ENCODE results near the gene SMARCAD1.
"Not testable (repeated sequence)": the region's sequence is repeated elsewhere in the genome, so short reads cannot be mapped to it uniquely, and the experiment has no call there.

Gene SMARCAD1

DNA sequence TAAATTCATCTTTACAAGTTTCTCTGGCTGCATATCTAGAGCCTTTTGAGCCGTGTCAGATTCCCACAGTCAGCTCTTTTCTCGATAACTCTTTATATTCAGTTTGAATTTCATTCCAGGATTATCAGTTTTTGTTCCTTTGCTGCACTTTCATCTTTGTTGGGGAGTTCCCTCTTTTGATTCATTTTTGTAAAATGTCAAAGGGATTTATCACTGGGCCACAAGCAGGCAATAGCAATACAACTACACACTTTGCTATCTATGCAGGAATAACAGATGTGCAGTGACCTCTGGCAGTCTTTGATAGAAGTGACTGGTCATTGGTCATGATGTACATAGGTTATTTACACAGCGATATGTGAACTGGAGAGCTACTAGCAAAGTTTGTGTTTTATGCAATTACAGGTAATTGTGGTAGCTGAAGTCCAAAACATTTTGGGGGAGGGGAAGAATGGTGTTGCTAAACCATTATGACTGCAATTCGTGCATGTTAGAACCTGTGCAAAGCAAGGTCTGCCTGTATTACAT lies 91.1 kb downstream of the SMARCAD1 start:
- DNase-seq (ENCODE audit: low read depth in 2 of 2): no peak

DNA sequence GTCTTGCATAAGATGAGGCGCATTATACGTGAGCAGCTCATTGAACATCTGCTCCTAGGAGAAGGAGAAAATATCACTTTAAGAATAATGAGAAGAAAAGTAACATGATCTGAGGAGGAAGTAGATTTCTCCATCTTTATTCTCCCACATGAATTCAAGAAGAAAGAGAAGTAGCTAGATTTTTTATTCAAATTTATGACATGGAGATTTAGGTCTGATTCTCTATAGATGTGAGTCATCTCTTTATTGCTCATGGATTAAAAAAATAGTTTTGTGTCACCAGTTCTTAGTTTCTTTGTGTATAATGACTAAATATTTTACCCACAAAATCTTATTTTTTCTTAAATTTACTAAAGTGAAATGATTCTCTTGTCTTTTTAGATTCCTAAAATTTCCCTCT lies 94.5 kb downstream of the SMARCAD1 start:
- DNase-seq (ENCODE audit: low read depth in 2 of 2): no peak

DNA sequence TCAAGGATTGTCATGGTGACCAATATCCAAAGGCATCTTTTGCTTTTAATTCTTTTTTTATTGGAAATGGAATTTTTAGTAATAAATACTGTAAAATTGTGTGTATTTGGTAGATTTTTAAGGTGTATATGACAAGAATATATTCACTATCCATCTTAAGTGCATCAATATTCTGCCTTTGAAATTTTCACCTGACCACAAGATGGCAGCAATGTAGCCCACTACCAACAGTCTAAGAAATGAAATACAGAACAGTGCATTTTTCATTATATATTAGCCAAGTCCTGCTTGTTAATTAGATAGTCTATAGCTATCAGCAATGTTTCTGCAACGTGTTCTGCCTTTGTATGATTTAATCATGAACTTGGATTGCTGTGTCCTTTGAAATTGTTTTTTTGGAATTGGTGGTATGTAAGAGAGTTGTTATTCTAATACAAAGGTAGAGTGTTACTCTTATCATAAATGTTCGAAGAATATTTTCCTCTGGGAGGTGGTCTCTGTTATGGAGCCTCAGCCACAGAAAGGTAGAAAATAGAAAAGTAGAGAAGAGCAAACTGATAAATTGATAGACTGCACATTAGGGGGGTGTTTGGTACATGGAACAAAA lies 96.8 kb downstream of the SMARCAD1 start:
- DNase-seq (ENCODE audit: low read depth in 2 of 2): no peak

DNA sequence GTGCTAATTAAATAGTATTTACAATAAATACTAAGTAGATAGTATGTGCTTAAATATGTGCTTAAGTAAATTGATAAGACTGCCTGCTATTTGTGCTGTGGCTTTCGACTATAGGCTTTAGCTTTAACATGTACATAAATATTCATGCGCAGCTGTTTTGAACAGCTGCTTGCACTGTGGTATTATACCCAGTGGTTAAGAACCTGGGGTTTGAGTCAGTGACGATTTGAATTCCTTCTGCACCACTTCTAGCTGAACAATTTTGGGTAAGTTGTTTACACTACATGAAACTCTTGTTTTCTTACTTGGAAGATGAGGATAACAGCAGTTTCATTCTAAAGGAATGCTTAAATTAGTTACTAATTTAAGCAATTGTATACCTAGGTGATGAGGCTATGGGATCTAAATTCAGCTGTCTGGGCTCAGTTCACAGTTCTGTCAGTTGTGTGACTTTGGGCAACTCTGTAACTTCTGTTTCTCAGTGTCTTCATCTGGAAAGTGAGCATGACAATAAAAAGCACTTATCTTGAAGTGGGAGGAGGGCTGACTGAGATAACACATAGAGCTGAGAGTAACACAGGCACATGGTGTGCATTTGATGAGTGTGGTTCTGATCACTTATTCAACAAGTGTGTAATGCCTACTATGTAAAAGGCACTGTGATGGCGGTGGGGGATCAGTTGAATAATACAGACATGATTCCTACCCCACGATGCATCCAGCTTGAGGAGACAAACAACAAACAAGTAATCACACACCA lies 98.0 kb downstream of the SMARCAD1 start:
- no peak for DNase-seq (ENCODE audit: low read depth in 2 of 2)

DNA sequence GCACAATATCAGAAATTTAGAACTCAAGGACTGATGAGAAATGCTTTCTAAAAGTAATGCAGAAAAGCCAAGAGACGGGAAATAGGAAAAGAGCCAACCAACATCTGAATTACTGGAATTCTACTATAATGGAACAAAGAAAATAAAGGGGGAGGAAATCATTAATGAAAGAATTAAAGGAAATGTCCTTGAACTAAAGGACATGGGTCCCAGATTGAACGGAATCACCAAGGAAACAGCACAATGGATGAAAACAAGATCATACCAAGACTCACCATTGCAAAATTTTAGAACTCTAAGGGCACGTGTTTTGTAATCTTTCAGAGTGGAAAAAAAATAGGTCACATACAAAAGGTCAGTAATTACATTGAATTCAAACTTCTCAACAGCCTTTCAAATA lies 99.0 kb downstream of the SMARCAD1 start:
- DNase-seq (ENCODE audit: low read depth in 2 of 2): no peak

DNA sequence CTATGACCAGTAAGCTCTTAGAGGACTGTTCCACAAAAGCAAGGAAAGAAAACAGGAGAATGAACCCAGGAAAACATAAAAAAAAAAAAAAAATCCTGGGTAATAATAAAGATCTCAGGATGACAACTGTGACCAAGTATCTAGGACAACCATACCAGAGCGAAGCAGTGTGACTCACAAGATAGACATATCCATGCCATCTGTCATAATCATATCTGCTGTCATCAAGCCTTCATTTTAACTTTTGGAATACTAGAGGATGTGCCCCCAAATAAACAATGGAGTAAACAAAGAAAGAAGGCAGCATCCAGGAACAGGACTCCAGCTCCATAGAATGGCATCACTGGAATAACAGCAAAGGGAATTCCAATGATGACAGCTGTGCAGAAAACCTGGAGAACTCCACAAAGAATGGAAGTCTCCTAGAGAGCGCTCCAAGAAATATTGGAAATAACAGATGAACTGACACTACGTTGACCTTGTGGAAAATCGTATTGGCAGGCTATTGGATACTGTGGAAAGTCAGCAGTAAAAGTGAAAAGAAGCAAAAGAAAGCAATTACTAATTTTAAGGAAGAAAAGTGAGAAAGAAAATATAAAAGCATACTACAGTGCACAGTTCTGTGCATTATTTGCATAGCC lies 99.7 kb downstream of the SMARCAD1 start:
- DNase-seq (ENCODE audit: low read depth in 2 of 2): no peak

DNA sequence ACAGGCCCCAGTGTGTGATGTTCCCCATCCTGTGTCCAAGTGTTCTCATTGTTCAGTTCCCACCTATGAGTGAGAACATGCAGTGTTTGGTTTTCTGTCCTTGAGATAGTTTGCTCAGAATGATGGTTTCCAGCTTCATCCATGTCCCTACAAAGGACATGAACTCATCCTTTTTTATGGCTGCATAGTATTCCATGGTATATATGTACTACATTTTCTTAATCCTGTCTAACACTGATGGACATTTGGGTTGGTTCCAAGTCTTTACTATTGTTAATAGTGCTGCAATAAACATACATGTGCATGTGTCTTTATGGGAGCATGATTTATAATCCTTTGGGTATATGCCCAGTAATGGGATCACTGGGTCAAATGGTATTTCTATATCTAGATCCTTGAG lies 112.3 kb downstream of the SMARCAD1 start:
- DNase-seq (ENCODE audit: low read depth in 2 of 2): not testable (repeated sequence)

DNA sequence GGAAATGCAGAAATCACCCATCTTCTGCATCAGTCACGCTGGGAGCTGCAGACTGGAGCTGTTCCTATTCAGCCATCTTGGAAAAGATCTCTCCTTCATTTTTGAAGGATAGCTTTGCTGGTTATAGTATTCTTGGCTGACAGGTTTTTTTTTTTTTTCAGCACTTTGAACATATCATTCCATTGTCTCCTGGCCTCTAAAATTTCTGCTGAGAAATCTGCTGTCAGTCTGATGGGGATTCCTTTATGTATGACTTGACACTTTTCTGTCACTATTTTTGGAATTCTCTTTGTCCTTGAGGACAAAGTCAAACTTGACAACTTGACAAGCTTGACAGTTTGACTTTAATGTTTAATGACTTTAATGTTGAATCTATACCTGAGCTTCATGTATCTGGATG lies 118.2 kb downstream of the SMARCAD1 start:
- DNase-seq (ENCODE audit: low read depth in 2 of 2): no peak

DNA sequence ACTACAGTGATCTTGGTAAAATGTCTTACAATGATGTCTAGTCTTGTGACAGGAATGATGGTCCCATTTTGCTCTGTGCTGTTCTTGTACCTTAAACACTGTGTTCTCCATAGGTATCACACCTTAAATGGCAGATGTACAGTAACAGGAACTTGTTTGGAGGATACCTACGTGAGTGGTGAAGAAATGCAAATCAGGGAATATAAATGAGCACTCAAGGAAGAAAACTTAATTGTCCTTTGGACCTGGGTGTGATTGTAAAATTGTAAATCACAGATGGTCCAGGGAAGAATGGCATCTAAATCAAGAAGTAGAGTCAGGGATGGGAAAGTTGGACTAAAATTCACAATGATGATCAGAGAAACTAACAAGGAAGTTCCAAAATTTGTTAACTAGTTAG lies 122.3 kb downstream of the SMARCAD1 start:
- DNase-seq (ENCODE audit: low read depth in 2 of 2): no peak

DNA sequence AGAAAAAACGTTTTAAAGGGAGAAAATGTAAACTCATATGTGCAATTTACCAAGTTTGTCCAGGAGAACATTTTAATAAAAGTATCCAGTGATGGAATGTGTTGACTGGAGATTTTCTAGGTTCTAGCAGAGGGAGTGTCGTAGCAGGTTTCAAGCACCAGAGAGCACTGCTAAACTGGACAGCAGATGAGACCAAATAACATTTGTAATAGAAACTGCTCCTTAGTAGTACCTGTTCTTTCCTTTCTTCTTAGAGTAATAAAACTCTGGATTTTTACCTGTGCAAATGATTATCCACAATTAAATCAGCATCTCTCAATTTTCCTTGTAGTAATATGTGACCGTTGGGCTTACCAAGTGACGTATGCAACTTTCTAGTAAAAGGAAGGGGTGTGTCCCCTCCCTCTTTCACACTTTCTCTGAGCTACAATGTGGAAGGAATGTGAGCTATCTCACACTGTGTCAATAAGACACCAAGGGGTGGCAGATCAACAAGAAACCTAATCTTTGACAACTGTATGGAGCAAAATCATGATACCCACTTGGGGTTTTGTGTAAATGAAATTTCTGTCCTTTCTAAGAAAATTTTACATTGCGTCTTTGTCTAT lies 125.4 kb downstream of the SMARCAD1 start:
- no peak for DNase-seq (ENCODE audit: low read depth in 2 of 2)

DNA sequence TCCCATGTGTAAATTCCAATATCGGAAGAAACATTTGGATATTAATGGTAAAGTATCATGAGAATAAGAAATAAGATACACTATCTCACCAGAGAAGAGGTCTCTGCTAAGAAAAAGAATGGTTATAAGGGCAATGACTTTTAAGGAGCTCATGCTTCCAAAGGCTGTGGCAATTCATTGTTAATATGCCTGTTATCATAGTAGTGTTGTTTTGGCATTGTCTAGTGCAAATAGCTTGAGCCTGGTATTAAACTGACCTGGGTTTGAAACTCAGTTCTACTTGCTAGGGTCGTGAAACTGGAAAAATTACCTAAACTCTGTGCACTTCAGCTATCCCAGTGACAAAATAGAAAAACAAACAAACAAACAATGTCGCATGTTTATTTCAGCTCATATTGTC lies 126.2 kb downstream of the SMARCAD1 start:
- no peak for DNase-seq (ENCODE audit: low read depth in 2 of 2)

DNA sequence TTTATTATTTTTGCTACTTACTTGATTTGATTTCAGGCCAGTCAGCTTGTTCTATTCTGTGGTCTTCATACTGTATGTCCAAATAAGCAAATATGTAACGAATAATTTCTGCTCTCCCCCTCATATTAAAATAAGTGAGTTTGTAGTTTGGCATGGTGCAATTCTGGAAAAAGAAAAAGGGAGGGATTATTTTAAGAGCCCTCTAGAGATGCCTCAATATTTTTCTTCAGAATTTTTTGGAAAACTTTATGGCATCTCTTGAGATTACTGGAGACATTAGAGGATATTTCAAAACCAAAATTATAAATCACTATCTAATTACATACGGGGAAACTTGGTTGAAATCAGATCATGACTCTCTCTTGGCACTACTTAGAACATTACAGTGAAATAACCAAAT lies 126.8 kb downstream of the SMARCAD1 start:
- DNase-seq (ENCODE audit: low read depth in 2 of 2): no peak

DNA sequence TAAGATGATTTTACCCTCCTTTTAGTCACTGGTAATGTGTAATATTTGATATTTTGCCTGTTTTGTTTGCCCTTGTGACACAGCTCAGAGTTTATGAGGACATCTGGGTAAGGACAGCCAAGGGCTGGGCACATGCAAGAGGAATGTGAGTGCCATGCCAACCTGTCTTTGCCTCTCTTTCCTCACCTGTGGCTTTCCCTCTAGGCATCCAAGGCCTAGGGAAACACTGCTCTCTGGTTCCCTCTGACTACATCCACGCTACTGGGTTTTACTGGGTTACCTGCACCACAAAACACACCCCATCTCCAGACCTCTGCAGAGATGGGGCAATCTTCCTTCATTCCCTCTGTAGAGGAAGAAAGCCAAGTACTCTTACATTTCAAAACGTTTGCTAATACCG lies 127.3 kb downstream of the SMARCAD1 start:
- DNase-seq (ENCODE audit: low read depth in 2 of 2): no peak

DNA sequence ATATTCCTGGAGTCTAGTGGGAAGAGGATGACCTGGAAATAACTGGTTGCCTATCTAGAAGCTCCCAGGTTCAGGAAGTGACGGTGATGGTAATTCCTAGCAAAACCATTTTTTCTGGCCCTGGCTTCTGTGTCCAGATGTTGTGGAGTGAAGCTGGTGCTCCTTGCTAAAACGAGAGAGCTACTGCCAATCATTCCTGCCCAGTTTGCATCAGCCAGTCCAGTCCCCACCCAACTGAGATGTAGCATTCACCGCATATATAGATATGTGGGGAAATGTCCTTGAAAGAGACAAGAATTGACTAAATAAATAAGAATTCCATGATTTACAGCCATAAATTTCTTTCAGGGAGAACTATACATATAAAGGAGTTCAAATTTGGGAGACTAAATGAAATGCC lies 128.6 kb downstream of the SMARCAD1 start:
- DNase-seq (ENCODE audit: low read depth in 2 of 2): no peak

DNA sequence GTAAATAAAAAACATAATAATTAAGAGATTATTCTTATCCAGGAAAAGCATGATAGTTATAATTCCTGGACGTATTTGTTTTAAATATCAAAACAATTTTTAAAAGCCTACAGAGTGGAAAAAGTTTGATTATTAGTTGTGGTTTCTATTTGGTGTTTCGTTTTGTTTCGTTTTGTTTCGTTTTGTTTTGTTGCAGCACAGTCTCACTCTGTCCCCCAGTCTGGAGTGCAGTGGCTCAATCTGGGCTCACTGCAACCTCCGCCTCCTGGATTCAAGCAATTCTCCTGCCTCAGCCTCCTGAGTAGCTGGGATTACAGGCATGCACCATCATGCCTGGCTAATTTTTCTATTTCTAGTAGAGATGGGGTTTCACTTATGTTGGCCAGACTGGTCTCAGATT lies 129.1 kb downstream of the SMARCAD1 start:
- DNase-seq (ENCODE audit: low read depth in 2 of 2): not testable (repeated sequence)

DNA sequence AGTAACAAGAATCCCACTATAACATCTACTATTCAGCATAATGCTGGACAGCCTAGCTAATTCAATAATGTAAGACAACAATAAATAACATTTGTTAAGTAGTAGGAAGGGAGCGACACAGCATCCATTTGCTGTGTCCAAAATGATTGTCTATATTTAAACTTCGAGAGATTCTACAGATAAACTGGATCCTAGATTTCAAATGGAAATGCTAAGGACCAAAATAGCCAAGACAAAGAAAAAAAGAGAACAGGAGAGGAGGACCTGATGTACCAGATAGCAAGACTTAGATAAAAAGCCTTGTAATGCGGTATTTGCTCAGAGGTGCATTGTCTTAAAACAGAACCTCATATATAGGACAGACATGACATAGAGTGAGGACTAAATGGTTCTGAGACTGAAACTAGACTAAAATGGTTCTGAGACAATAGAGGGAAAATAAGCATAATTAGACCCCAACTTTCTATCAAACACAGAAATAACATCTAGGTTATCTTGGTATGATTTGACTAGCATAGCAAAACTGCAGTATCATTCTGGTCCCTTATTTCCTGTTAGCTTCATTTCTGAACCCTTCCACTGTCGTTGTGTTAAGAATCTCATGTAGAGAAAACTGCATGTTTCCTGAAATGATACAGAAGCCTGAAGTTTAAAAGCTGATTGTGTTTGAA lies 131.2 kb downstream of the SMARCAD1 start:
- no peak for DNase-seq (ENCODE audit: low read depth in 2 of 2)

DNA sequence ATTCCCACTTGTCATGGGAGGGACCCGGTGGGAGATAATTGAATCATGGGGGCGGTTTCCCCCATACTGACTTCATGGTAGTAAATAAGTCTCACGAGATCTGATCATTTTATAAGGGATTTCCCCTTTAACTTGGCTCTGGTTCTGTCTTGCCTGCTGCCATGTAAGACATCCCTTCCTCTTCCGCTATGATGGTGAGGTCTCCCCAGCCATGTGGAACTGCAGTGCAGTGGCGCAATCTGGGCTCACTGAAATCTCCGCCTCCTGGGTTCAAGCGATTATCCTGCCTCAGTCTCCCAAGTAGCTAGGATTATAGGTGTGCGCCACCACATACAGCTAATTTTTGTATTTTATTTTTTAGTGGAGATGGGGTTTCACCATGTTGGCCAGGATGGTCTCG lies 132.1 kb downstream of the SMARCAD1 start:
- DNase-seq (ENCODE audit: low read depth in 2 of 2): no peak
